Stimulated activated CD8-positive, alpha-beta memory T cell treated with anti-CD3 and anti-CD28 coated beads, Interleukin-12 subunit alpha, Interleukin-12 subunit beta, amount 100 ng/mL, for 1 hour (primary cell): Measurements from ENCODE around the gene AKIRIN1.
"Not testable (repeated sequence)": the region's sequence is repeated elsewhere in the genome, so short reads cannot be mapped to it uniquely, and the experiment has no call there.

Experiments used
- DNase-seq: peaks from one replicate; pipeline ENCODE4 v3.0.0-alpha.2; 2020; ENCODE audit warnings: low read depth

Gene AKIRIN1

GRCh38 chr1:39046613-39047210 is 55.6 kb downstream of the AKIRIN1 start:
- DNase-seq = no peak

GRCh38 chr1:39047374-39048229 is 56.5 kb downstream of the AKIRIN1 start:
- no peak for DNase-seq

GRCh38 chr1:39048745-39049370 is 57.8 kb downstream of the AKIRIN1 start:
- no peak for DNase-seq

DNA sequence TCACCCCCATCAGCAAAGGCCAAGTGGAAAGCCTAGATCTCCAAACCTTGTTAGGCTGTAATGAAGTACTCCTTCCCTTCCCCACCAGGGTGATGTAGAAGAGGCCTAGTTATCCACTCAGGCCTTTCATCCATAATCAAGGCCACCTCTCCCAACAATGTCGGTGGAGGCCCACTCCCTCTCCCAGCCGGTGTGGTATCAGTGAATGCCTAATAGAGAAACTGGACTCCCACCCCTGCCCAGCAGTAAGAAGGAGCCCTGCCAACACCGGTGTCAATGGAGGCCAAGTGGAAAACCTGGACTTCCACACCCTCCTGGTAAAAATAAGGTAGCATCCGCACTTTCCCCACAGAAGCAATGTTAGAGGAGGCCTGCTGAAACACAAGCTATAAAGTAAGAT is 58.9 kb downstream of the AKIRIN1 start:
- DNase-seq = no peak

GRCh38 chr1:39051193-39051850 is 60.2 kb downstream of the AKIRIN1 start:
- DNase-seq = not testable (repeated sequence)

- no peak for DNase-seq
Observed at GRCh38 chr1:39051956-39052355, 60.9 kb downstream of the AKIRIN1 start.

GRCh38 chr1:39055213-39055710 is 64.2 kb downstream of the AKIRIN1 start:
- not testable (repeated sequence) for DNase-seq
